Activated B cell treated with CpG ODN at 0.5 μM for 24 hours (primary cell): ENCODE results near the gene ARL17B. TPM values are rescaled to one million over a fixed set of nuclear protein-coding genes. Genes with fewer than 3 reads are reported as not detected.
"Not testable (repeated sequence)": the region's sequence is repeated elsewhere in the genome, so short reads cannot be mapped to it uniquely, and the experiment has no call there.

Experiments used
- ATAC-seq: fragments of 200-7000 bp; cut with Tn5 transposase; one replicate; pipeline ENCODE4 v1.10.0; 2021; ENCODE audit warnings: low read depth, mild to moderate bottlenecking, moderate library complexity
- CTCF ChIA-PET: fragments of 350-600 bp; sonication (Branson Sonifier 250); formaldehyde crosslinking; loops from one replicate; lab custom pipeline; 2021; ENCODE audit warnings: antibody characterized with exemption; lab: Charles Lee
- POLR2A ChIA-PET: fragments of 350-600 bp; sonication (Branson Sonifier 250); formaldehyde crosslinking; loops from one replicate; lab custom pipeline; 2021; ENCODE audit warnings: antibody characterized with exemption; lab: Charles Lee
- DNase-seq: peaks from one replicate; pipeline ENCODE4 v3.0.0; 2022
- H3K27ac Mint-ChIP-seq: one replicate; pipeline ENCODE4 v1.8.0; 2020; ENCODE audit warnings: mixed read lengths
- H3K27me3 Mint-ChIP-seq: one replicate; pipeline ENCODE4 v1.8.0; 2021; ENCODE audit warnings: mixed read lengths
- H3K36me3 Mint-ChIP-seq: one replicate; pipeline ENCODE4 v1.8.0; 2021; ENCODE audit warnings: low read depth, mixed read lengths
- H3K4me1 Mint-ChIP-seq: one replicate; pipeline ENCODE4 v1.8.0; 2021; ENCODE audit warnings: mixed read lengths
- H3K4me3 Mint-ChIP-seq: one replicate; pipeline ENCODE4 v1.8.0; 2020; ENCODE audit warnings: mild to moderate bottlenecking, mixed read lengths
- H3K9me3 Mint-ChIP-seq: one replicate; pipeline ENCODE4 v1.8.0; 2020; ENCODE audit warnings: mixed read lengths
- intact Hi-C: fragments of 100-400 bp; cut with micrococcal nuclease; formaldehyde crosslinking; loops from one replicate; pipeline ENCODE4 v1.15.1; 2024
- total RNA-seq: library from RNA; stranded (reverse); gene quantifications from 2 replicates; pipeline ENCODE4 v1.2.3, GENCODE V29; 2022

Gene ARL17B
- total RNA-seq, 1 donor from 2014 or later = 43.3 TPM

GRCh38 chr17:46367520-46367919, 6.0 kb upstream of the ARL17B start:
- DNase-seq, H3K4me3 Mint-ChIP-seq, H3K9me3 Mint-ChIP-seq, H3K27me3 Mint-ChIP-seq, H3K36me3 Mint-ChIP-seq, ATAC-seq, POLR2A ChIA-PET, intact Hi-C loops, H3K27ac Mint-ChIP-seq, CTCF ChIA-PET, H3K4me1 Mint-ChIP-seq: not testable (repeated sequence)

GRCh38 chr17:46361145-46361735, 326 bp downstream of the ARL17B start:
- CTCF ChIA-PET, POLR2A ChIA-PET, H3K9me3 Mint-ChIP-seq, H3K4me1 Mint-ChIP-seq, intact Hi-C loops, H3K27me3 Mint-ChIP-seq, H3K4me3 Mint-ChIP-seq, DNase-seq, H3K36me3 Mint-ChIP-seq, H3K27ac Mint-ChIP-seq: not testable (repeated sequence)
- ATAC-seq = peak; percentile 35

- CTCF ChIA-PET, intact Hi-C loops, POLR2A ChIA-PET, H3K9me3 Mint-ChIP-seq, H3K4me3 Mint-ChIP-seq, H3K4me1 Mint-ChIP-seq, H3K27me3 Mint-ChIP-seq, DNase-seq, H3K27ac Mint-ChIP-seq, H3K36me3 Mint-ChIP-seq, ATAC-seq: not testable (repeated sequence)
These were observed 7.7 kb downstream of the ARL17B start for GRCh38 chr17:46353856-46354255.

- intact Hi-C loops, H3K4me3 Mint-ChIP-seq, H3K4me1 Mint-ChIP-seq, ATAC-seq, H3K27me3 Mint-ChIP-seq, DNase-seq, H3K36me3 Mint-ChIP-seq, POLR2A ChIA-PET, H3K9me3 Mint-ChIP-seq, H3K27ac Mint-ChIP-seq, CTCF ChIA-PET: not testable (repeated sequence)
These were observed 12.5 kb downstream of the ARL17B start for GRCh38 chr17:46349060-46349459.

GRCh38 chr17:46348345-46348744, 13.2 kb downstream of the ARL17B start:
- H3K4me3 Mint-ChIP-seq, CTCF ChIA-PET, H3K27me3 Mint-ChIP-seq, H3K9me3 Mint-ChIP-seq, POLR2A ChIA-PET, DNase-seq, intact Hi-C loops, H3K36me3 Mint-ChIP-seq, H3K27ac Mint-ChIP-seq, H3K4me1 Mint-ChIP-seq: not testable (repeated sequence)
- peak; percentile 96 for ATAC-seq

- H3K4me3 Mint-ChIP-seq, H3K27ac Mint-ChIP-seq, H3K27me3 Mint-ChIP-seq, H3K36me3 Mint-ChIP-seq, H3K9me3 Mint-ChIP-seq, ATAC-seq, H3K4me1 Mint-ChIP-seq, intact Hi-C loops, POLR2A ChIA-PET, CTCF ChIA-PET, DNase-seq: not testable (repeated sequence)
These were observed 19.4 kb downstream of the ARL17B start for GRCh38 chr17:46342131-46342530.

GRCh38 chr17:46341220-46341619, 20.3 kb downstream of the ARL17B start:
- H3K4me1 Mint-ChIP-seq, H3K9me3 Mint-ChIP-seq, DNase-seq, H3K4me3 Mint-ChIP-seq, H3K27me3 Mint-ChIP-seq, CTCF ChIA-PET, H3K27ac Mint-ChIP-seq, POLR2A ChIA-PET, intact Hi-C loops, H3K36me3 Mint-ChIP-seq: not testable (repeated sequence)
- peak; percentile 58 for ATAC-seq

GRCh38 chr17:46294831-46295230, 66.7 kb downstream of the ARL17B start, which contains the start of gene LRRC37A:
TSS of gene LRRC37A (plus strand) at chr17:46295131. CDS start at chr17:46295134, 3 bp downstream.
- H3K4me3 Mint-ChIP-seq, H3K9me3 Mint-ChIP-seq, H3K27ac Mint-ChIP-seq, DNase-seq, H3K36me3 Mint-ChIP-seq, intact Hi-C loops, ATAC-seq, CTCF ChIA-PET, POLR2A ChIA-PET, H3K27me3 Mint-ChIP-seq: not testable (repeated sequence)
- H3K4me1 Mint-ChIP-seq = peaks cover 17% of the 10 kb centered on the region

- POLR2A ChIA-PET, CTCF ChIA-PET, ATAC-seq, intact Hi-C loops, H3K27me3 Mint-ChIP-seq, DNase-seq, H3K36me3 Mint-ChIP-seq, H3K9me3 Mint-ChIP-seq: not testable (repeated sequence)
- H3K4me3 Mint-ChIP-seq = peak overlapping the region; percentile 52
- H3K4me1 Mint-ChIP-seq = peaks cover 31% of the 10 kb centered on the region
- peak overlapping the region; percentile 94 for H3K27ac Mint-ChIP-seq
These were observed 69.9 kb downstream of the ARL17B start for GRCh38 chr17:46291618-46292017.

GRCh38 chr17:46290906-46291546, 70.5 kb downstream of the ARL17B start:
- POLR2A ChIA-PET, H3K27me3 Mint-ChIP-seq, H3K9me3 Mint-ChIP-seq, H3K36me3 Mint-ChIP-seq, intact Hi-C loops, CTCF ChIA-PET, DNase-seq: not testable (repeated sequence)
- Mint-ChIP-seq H3K4me1 (peaks cover 32% of the 10 kb centered on the region), H3K27ac (peak overlapping the region; percentile 94), H3K4me3 (peak overlapping the region; percentile 52)
- peak; percentile 94 for ATAC-seq

GRCh38 chr17:46287587-46287986, 74.0 kb downstream of the ARL17B start:
- H3K27ac Mint-ChIP-seq, H3K36me3 Mint-ChIP-seq, H3K4me3 Mint-ChIP-seq, DNase-seq, ATAC-seq, H3K9me3 Mint-ChIP-seq, H3K27me3 Mint-ChIP-seq, intact Hi-C loops: not testable (repeated sequence)
- peaks cover 34% of the 10 kb centered on the region for H3K4me1 Mint-ChIP-seq
- POLR2A ChIA-PET = interaction anchor here (0.6 to 1.0 kb wide), 3 partner anchors 8 to 144 kb away, joined by 3 to 5 read pairs (median 3); no protein-coding TSS in a partner anchor
- CTCF ChIA-PET = interaction anchor here (1.4 kb wide), 1 partner anchor 75 kb away, joined by 7 read pairs; no protein-coding TSS in a partner anchor

- CTCF ChIA-PET = interaction anchor here (0.6 to 1.7 kb wide), 9 partner anchors 10 to 711 kb away, joined by 3 to 9 read pairs (median 4); no protein-coding TSS in a partner anchor
- H3K4me3 Mint-ChIP-seq, DNase-seq, intact Hi-C loops, H3K9me3 Mint-ChIP-seq, H3K36me3 Mint-ChIP-seq, H3K27me3 Mint-ChIP-seq: not testable (repeated sequence)
- POLR2A ChIA-PET = interaction anchor here (1.0 kb wide), 1 partner anchor 74 kb away, joined by 3 read pairs; no protein-coding TSS in a partner anchor
- H3K4me1 Mint-ChIP-seq = peaks cover 33% of the 10 kb centered on the region
- ATAC-seq = peak; percentile 70
- peak overlapping the region; percentile 60 for H3K27ac Mint-ChIP-seq
These were observed 74.8 kb downstream of the ARL17B start for GRCh38 chr17:46286764-46287221.
